ENCODE data around the gene HCAR2.
"Not testable (repeated sequence)": the region's sequence is repeated elsewhere in the genome, so short reads cannot be mapped to it uniquely, and the experiment has no call there.

Gene HCAR2

DNA sequence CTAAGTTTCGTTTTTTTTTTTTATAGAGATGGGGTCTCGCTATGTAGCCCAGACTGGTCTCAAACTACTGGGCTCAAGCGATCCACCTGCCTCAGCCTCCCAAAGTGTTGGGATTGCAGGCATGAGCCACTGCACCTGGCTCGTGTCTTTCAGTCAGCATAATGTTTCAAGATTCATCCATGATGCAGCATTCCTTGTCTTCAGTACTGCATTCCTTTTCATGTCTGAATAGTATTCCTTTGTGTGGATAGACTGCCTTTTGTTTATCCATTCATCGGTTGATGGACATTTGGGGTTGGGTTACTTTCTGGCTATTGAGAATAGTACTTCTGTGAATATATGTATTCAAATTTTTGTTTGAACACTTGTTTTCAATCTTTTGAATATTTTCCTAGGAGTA is 37.4 kb downstream of the HCAR2 start:
- no peak for DNase-seq (ENCODE audit: low read depth in 3 of 3)

DNA sequence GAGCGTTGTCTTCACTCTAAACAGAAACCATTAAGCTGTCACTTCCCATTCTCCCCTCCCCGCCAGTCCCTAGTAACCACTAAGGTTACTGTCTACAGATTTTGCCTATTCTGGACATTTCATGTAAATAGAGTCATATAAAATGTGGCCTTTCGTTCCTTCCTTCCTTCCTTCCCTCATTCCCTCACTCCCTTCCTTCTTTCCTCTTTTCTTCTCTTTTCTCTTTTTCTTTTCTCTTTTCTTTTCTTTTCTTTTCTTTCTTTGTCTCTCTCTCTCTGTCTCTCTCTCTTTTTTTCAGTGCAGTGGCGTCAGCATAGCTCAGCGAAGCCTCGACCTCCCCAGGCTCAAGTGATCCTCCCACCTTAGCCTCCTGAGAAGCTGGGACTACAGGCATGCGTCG is 37.8 kb downstream of the HCAR2 start:
- no peak for DNase-seq (ENCODE audit: low read depth in 3 of 3)

DNA sequence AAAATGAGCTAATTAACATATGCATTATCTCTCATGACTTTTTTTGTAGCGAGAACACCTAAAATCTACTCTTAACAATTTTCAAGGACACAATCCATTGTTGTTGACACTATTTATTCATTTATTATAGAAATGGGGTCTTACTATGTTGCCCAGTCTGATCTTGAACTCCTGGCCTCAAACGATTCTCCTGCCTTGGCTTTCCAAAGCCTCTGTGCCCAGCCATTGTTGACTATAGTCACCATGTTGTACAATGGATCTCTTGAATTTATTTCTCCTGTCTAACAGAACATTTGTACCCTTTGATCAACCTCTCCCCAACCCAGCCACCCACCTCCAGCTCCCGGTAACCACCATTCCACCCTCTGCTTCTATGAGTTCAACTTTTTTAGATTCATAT is 41.2 kb downstream of the HCAR2 start:
- no peak for DNase-seq (ENCODE audit: low read depth in 3 of 3)

DNA sequence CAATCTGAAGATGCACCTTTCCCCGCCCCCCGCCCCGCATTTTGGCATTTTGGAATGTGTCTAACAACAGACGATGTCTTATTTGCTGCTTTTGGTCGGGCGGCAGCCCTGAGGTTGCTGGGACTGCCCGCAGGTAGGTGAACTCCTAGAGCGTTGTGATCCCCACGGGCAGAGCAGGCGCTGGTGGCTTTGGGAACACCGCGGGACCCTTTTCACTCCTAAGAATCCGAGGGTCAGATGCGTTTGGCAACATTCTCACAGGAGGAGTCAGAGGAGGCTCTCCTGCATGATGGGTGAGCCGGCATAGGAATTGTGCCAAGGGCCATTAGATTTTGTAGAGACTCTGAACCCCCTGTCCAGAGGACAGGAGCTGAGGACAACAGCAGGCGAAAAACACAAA is 41.9 kb downstream of the HCAR2 start:
- no peak for DNase-seq (ENCODE audit: low read depth in 3 of 3)

DNA sequence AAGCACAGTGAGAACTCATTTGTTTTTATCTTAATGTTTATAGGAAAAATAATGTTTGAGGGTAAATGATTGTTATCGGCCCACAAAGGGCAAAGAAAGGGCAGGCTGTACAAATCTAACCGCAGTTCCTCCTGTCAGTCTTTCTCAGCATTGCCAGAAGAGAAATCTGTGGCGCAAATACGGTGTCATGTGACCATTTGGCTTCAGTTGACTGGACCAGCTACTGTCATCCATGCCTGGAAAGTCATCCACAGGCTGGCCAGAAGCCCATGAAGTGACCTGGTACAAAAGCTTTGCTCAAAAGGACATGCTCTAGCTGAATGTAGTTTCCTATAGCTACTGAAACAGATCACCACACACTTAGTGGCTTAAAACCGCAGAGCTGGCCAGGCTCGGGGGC is 43.6 kb downstream of the HCAR2 start:
- DNase-seq (ENCODE audit: low read depth in 3 of 3): no peak

DNA sequence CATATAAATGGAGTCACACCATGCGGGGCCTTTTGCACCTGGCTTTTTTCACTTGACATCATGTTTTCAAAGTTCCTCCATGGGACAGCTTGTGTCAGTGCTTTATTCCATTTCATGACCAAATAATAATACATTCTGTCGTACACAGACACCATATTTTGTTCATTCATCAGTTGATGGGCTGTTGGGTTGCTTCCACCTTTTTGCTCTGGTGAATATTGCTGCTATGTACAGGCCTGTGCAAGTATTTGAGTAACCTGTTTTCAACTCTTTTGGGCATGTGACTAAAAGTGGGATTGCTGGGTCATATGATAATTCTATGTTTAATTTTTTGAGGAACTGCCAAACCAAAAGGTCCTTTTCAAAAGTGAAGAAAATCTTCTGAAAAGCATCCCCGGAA is 46.9 kb downstream of the HCAR2 start:
- DNase-seq (ENCODE audit: low read depth in 3 of 3): no peak

DNA sequence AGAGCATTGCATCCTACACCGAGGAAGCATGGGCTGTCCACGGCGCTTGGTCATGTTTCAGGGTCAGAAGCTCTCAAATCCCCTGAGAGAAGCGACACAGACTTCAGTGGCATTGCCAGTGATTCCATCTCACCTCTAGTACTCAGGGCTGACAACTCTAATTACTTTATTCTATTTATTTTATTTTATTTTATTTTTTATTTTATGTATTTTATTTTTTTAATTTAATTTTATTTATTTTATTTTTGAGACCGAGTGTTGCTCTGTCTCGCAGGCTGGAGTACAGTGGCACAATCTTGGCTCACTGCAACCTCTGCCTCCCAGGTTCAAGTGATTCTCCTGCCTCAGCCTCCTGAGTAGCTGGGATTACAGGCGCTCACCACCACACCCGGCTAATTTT is 49.9 kb downstream of the HCAR2 start:
- not testable (repeated sequence) for DNase-seq (ENCODE audit: low read depth in 3 of 3)

DNA sequence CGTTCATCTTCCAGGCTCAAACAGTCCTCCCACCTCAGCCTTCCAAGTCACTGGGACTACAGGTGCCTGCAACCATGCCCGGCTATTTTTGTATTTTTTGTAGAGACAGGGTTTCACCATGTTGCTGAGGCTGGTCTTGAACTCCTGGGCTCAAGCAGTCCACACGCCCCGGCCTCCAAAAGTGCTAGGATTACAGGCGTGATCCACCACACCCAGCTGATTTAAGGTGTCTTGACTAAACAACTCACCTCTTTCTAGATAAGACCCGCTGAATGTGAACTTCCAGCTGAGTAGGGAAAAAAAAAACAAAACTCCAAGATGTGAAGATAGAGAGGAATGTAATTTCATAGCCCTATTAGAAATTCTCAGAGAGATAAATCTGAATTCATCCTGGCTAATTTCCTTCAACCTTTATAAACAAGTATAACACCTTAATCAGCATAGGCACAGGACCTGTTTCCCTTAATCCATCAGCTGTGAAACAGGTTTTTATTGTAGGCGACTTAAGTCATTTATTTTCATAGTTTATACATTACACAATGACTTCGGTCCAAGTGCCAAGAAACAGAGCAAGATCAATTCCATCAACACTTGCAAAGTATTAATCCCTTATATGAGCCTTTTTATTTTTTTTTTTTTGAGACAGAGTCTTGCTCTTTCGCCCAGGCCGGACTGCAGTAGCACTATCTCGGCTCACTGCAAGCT is 51.5 kb downstream of the HCAR2 start:
- no peak for DNase-seq (ENCODE audit: low read depth in 3 of 3)
